Amniotic stem cell (primary cell): ENCODE results near the gene PRDM11.
"Not testable (repeated sequence)": the region's sequence is repeated elsewhere in the genome, so short reads cannot be mapped to it uniquely, and the experiment has no call there.

Experiments
- DNase-seq: peaks from one replicate; lab custom pipeline; 2025; lab: John Stamatoyannopoulos, UW

PRDM11 gene

DNA sequence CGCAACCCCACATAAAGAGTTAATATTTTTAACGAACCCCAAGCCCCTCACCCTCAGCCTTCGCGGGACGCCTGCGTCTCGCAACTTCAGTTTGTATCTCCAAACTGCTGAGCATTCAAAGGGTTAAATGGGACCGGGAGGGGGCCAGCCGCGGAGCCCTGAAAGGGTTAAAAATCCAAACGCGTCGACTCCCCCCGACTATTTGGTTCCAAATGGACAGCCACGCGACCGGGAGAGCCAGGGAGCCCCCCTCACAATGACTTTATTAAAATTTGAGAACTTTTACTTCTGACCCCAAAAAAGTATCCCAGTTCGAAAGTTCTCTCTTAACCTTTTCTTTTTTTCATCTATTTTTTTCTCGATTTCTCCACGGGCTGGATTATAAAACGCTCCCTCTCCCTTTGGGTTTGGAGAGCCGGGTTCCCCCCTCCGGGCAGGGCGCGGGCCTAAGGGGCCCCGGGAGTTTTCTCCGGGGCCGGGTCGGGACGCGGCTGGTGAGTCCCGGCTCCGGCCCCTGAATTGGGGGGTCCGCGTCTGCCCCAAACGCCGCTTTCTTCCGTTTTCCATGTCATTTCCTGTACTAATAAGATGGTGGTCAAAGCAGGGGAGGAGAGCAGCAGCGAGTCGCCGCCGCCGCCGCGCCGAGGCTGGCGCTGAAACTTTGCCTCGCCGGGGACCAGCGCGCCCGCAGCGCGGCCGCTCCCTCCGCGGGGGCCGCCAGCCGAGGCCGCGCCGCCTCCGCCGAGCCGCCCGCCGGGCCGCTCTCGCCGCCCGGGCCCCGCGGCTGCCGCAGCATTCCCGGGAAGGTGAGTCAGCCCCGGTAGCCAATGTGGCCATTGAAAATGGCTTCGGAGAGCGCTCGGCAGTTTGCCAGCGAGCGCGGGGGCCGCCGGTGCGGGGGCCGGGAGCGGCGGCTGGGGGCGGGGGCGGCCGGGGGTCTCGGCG lies at the start of gene PRDM11:
Gene PRDM11 (plus strand): TSS at position 568 of the 945 bp plus-strand sequence. CDS start 35,128 bp downstream, outside the sequence.
- DNase-seq, result peak; percentile 33

DNA sequence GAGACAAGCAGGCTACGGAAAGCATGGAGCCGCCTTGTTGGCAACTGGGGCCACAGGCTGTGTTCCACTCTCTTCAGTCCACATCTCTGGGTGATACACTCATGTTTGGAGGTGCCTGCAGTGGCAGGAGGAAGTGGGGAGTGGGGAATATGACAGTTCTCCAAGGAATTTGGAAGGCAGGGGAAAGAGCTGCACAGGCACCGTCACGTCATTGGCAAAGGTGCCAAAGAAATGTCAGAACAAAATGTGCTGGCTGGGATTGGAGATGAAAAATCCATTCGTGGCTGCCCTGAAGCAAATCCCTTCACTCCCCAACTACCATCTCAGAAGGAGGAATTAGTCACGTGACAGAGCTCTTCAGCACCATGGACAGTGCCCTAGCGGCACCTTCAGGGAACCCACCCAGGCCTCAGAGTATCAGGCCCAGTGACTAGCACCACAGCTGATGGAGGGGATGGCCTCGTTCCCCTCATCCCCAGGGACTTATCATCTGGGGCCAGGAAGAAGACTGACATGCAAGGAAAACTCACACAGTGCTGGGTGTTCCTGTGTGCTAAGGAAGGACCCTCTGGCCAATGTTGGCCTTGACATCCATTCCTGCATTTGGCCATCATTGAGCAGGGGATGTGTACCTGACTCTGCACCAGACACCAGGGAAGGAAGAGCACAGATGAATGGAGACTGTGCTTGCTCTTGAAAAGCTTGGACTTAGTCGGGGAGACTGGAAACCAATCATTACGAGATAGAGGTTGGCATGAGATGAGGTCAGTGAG lies 48.5 kb upstream of the PRDM11 start:
- DNase-seq, result no peak

DNA sequence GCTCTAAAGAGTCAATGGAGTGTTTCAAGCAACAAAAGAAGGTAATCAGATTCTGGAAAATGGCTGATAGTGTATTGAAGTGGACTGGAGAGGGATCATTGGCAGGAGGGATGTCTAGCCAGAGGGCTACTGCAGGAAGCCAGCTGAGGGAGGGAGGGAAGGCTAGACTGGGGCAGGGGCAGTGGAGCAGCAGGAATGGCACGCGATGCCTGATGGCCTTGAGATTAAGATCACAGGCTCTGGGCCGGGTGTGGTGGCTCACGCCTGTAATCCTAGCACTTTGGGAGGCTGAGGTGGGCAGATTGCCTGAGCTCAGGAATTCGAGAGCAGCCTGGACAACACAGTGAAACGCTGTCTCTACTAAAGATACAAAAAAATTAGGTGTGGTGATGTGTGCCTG lies 47.5 kb upstream of the PRDM11 start:
- DNase-seq, result no peak

DNA sequence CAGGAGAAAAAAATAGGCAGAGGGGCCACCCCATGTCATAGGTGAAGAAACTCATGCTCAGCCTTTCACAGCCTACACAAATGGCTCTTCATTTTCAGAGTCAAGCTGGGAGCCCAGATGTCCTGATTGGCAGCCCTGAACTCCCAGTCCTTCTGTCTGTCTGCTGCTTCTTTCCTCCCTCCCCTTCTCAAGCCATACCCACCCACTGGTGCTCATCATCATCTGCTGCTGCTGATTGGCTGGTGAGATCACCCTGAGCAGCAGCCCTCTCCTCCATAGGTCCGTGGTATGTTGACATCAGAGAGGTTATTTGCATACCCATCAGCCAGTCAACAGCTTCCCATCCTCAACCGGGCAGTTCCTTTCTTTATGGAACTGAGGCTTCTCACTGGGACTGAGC lies 46.1 kb upstream of the PRDM11 start:
- DNase-seq, result no peak

DNA sequence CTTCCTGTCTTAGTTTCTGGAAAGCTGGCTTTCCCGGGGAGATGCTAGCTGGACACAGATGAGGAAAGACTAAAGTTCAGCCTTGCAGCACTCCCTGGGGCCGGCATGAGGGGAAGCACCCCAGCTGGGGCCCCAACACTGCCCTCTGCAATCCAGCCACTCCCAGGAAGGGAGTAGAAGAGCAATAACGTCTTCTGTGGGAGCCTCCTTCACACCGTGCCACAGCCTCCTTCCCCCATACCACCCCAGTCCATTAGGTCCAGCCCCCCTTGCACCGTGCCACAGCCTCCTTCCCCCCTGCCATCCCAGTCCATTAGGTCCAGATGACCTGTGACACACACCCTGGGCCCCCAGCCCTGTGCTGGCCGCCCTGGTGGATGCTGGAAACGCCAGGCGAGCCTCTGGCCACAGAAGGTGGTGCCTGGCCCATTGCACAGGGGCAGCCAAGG lies 44.1 kb upstream of the PRDM11 start:
- no peak for DNase-seq

DNA sequence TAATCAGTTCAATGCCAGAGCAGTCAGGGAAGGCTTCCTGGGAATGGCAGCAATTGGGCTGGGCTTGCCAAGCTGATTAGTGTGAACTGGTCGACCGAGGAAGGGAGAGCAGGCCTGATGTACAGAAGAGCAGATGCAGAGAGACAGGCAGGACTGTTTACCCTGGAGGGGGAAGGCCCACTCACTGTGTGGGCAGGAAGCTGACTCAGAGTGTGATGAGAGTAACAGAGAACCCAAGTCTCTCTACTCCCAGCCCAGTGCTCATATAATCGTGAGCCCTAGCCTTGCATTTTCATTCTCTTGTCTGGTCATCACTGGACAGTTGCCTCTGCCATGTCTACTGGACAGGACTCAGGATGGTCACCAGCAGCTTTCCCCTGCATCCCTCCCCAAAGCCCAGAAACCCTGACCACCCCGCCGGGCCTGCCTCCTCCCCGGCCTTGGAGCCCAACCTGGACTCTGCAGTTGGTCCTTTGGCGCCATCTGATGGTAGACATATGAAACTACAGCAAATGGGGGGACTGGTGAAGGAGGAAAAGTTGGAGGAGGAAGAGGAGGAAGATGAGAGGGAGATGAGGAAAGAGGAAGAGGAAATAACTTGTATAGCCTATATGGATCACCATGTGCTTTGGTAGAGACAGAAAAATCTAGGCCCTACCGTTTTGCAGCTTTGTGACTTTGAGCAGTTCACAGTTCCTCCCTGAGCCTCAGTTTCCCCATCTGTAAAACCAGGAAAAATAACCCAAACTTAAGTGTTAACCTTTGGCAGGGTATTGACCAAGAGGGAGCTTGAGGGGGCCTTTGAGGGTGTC lies 43.4 kb upstream of the PRDM11 start:
- peak; percentile 77 for DNase-seq

DNA sequence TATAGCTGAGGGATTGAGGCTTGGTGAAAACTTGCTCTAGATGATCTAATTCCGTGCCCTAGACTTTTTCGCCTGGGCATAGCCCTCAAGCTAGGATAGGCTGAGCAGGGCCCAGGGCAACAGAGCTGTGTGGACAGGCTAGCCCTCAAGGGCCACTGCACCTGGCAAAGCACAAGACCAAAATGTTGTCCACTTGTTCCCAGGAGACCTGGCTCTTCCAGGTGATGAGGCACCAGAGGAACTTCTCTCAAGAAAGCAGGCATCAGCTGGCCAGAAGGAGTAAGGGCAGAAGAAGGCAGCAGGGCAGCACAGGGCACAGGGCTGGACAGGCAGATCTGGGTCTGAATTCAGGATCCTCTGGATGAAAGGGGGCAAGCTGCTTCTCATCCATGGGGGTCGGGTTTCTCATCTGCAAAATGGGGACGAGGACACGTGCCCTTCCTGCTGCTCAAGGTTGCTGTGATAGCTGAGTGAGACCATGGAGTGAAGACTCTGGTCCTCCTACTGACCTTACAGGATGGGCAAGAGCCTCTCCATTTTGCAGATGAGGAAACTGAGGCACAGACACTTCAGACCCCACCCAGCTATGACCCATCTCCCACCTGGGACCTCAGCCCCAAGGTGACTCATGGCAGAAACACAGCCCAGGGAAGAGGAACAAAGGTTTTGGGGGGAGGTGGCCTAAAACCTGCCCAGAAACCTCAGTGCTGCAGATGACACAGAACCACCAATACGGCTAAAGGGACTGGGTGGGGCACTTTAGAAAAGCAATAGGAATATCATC lies 42.2 kb upstream of the PRDM11 start:
- DNase-seq, result no peak

DNA sequence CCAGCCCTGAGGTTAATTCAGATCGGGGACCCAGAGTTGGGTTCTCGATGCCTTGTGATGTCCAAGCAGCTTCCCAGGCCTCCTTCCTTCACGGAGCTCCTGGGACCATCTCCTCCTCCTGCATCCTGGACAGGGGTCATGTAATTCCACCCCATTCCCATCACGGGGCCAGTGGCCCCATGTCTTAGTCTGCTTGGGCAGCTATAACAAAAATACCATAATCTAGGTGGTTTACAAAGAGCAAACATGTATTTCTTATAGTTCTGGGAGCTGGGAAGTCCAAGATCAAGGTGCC lies 41.7 kb upstream of the PRDM11 start:
- no peak for DNase-seq

DNA sequence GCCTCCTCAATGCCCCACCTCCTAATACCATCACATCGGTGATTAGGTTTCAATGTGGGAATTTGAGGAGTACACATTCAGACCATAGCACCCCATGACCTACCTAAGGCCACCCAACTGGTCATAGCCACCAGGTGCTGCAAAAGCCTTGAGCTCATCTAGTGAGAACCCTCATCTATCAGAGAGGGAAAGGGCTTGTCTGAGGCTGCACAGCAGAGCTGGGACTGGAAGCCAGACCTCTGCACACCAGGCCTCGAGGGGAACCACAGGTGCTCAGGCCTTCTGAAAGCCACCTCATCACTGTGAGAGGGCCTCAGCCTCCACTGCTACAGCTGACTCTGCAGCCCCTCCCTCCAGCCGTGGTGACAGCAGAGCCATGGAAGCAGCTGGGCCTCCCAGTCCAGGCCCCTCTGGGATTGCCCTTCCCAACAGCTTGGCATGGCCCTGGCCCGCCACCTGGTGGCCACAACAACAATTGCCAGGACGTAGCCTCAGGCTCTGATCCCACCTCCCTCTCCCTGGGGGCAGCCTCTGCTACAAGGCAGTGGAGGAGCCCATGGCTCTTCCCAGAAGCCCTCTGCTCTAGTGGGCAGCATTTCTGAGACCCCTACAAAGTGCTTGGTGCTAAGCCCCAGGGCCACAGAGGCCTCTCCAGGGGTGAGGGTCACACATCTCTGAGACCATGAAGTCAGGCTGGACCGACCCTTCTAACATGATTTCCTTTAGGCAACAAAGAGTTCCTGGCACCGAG lies 41.0 kb upstream of the PRDM11 start:
- DNase-seq, result peak; percentile 44

DNA sequence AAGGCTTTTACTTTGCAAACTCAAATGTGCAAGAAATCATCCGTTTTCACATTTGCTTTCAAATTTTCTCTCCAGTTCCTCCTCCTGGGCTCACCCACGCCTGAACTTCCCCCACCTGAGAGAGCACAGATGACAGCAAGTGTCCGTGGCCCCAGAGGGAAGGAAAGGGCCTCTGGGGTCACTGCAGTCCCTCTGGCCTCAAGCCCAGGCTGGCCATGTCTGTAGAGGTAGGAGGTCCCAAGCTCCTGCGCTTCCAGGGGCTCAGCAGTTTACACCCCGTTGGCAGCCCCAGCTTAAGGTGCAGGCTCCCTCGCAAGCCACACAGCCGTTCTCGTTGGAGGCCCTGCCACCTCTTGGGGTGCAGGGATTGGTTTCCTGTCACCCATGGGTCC lies 40.5 kb upstream of the PRDM11 start:
- no peak for DNase-seq

DNA sequence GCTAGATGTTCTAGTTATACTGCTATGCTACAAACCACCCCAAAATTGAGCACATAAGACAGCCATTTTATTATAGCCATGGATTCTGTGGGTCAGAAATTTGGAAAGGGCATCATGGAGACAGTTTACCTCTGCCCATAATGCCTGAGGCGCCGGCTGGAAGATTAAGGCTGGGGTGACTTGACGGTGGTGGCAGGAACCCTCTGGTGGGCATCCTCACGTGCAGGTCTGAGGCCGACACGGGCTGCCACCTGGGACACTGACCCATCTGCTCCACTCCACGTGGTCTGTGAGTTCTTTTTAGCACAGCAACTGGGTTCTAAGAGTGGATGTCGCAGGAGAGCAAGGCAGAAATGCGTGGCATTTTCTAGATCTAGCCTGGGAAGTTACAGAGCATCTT lies 40.0 kb upstream of the PRDM11 start:
- no peak for DNase-seq

DNA sequence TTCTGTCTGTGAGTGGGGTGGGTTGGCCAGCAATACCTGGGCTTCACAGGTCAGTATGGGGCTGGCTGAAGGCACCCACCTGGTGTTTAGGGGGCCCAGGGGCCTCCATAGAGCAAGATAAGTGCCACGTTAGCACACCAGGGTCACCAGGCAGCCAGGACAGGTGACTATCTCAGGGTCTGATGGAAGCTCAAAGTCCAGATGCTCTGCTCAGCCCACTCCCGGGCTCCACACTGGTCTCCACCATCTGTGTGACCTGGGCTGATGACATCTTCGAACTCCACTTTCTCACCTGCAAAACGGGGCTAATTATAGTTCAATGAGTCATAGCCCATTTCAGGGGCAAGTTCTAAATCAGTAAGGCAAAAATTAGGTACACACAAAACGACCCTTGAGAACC lies 39.4 kb upstream of the PRDM11 start:
- no peak for DNase-seq

DNA sequence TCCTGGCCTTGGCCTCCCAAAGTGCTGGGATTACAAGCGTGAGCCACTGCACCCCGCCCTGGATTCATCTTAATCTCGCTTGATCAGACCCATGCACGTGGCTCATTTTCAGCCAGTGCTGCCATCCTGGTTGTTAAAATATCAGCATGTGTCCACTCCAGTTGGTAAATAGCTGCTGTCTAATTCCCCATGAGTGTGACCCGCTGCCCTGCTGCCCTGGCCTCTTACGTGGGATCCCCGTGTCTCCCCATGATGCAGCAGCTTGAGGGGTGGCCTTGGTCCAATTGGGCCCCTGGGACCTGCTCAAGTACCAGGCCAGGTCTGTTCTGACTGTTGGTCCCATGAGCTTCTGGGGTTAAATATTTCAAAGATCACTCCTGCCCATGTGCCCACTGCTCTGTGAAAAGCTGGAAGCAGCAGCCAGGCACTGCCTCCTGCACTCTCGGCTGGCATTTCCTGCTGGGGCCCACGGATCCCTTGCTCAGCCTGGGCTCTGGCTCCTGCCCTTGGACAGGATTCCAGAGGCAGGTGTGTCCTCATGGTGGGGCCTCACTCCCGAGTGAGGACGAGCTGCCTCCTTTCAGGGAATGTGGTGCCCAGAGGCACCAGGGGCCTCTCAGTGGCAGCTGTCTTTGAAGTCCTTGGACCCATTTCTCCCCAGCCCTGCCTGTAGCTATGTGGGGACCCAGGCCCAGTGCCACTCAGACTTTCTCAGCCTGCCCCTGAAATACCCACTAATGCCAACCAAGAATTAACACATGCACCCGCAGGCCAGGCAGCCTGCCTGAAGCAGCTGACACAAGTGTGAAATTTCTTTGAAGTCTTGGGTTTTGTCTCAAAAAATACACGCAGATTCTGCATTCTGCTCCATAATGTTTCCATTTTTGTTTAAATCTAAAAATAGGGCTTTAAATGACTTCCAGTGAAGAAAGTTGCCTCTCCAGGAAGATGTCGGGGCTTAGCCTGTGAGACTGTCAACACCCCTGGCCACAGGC lies 38.1 kb upstream of the PRDM11 start:
- DNase-seq, result no peak

DNA sequence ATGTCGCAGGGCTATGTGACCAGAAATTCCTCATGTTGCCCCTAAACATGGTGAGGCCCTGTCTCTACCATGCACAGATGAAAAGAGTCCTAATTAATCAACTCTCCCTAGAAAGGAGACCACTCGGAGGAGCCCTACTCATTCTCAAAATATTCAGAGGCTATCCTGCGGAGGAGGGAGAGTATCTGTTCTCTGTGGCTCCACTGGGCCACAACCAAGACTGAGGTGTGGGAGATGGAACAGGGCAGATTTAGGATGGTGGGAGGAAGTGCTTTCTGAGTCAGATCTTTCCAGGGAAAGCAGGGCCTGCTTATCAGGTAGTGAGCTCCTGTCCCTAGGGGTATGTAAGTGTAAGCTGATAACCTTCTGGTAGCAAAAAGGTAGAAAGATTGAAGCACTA lies 37.0 kb upstream of the PRDM11 start:
- DNase-seq, result no peak

DNA sequence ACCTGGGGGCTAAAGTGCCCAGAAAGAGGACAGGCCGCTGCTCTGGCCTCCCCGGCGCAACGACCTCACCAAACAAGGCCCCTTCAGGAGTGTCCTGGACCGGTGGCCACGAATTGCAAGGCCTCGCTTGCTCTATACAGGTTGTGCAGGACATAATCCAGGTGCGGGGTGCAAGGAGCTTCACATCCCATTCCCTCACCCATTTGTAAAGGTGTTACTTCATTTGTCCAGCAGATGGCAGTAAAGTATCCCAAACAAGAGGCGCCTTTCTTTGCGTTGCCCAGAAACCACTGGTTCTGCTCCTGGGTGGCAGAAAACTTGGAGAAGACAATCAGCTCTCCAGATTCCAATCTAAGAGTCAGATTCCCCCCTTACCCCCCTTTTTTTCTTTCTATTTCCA lies 35.9 kb upstream of the PRDM11 start:
- peak; percentile 54 for DNase-seq

DNA sequence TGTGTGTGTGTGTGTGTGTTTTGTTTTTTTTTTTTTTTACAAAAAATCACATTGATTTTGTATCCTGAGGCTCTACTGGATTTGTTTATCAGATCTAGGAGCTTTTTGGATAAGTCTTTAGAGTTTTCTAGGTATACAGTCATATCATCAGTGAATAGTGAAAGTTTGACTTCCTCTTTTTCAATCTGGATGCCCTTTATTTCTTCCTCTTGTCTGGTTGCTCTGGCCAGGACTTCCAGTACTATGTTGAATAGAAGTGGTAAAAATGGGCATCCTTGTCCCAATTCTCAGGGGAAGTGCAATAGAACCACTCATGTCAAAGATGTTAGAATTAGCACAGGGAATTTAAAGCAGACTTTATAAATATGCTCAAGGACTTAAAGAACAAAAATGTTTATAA lies 32.6 kb upstream of the PRDM11 start:
- DNase-seq, result no peak

DNA sequence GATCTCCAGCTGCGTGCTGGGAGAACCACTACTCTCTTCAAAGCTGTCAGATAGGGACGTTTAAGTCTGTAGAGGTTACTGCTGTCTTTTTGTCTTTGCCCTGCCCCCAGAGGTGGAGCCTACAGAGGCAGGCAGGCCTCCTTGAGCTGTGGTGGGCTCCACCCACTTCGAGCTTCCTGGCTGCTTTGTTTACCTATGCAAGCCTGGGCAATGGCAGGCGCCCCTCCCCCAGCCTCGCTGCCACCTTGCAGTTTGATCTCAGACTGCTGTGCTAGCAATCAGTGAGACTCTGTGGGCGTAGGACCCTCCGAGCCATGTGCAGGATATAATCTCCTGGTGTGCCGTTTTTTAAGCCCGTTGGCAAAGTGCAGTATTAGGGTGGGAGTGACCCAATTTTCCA lies 18.6 kb upstream of the PRDM11 start:
- not testable (repeated sequence) for DNase-seq

DNA sequence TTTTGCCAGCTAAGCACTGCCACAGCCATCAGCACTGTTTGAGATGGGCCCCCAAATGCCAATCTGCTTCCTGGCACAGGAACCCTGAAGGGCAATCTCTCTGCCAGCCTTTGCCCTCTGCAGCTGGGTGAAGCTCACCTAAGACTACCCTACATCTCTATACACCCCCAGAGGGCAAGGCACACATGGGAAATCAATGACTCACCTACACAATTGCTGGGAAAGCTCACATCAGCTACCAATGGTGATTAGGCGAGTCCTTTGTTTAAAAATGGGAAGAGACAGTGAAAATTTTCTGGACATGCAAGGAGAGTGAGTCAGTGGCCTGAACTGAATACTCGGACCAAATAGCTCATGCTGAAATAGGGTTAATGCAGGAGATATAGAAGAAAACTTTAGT lies 12.6 kb upstream of the PRDM11 start:
- no peak for DNase-seq

DNA sequence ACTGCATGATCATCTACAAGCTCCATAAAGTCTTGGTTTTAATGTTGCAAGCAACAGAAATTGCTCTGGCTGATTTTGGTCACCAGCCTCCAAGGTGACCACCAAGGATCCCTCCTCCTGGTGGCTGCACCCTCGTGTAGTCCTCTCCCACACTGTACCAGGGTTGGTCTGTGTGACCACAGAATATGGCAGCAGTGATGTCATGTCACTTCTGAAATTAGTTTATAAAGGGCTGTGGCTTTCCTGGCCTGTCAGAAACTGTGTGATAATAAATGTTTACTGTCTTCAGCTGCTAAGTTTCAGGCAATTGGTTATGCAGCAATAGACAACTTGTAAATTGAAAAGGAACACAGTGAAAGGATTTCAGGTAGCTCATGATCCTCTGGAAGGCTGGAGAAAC lies 5.3 kb upstream of the PRDM11 start:
- DNase-seq, result no peak

DNA sequence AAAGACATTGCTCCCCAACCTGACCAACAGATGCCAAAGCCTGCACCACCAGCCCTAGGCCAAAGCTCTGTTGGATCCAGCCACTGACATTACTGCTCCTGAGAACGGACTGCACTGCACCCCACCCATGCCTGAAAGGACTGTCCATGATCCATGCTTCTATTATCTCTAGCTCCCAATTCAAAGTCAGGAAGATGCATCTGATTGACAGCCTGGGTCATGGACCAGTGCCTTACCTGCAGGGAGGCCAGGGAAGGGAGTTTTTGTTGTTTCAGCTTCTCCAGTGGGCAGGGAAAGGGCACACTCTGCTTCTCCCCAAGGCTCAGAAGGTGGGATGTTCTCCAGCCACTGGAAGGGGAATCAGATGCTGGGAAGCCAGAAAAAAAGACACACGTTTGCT lies 4.8 kb upstream of the PRDM11 start:
- DNase-seq, result no peak
